Erythroblast (primary cell): ENCODE measurements around the gene PRKAR1B.

Experiments
- GATA1 ChIP-seq: IDR thresholded peaks from 2 replicates; pipeline ENCODE4 v1.6.1; 2011; ENCODE audit warnings: low read depth, mild to moderate bottlenecking, control low read depth, low read length, moderate library complexity
- POLR2A ChIP-seq: IDR thresholded peaks from 2 replicates; pipeline ENCODE4 v1.6.1; 2011; ENCODE audit warnings: mild to moderate bottlenecking, low read length

- no peak for TF ChIP-seq POLR2A
- no peak for TF ChIP-seq GATA1
Observed at GRCh38 chr7:721619-722248, 5.3 kb downstream of the PRKAR1B start.
